HepG2 (cell line): ENCODE measurements around the gene RCOR1. TPM values are rescaled to one million over a fixed set of nuclear protein-coding genes. Genes with fewer than 3 reads are reported as not detected.

Source experiments
- ATAC-seq: fragments of 200-7000 bp; cut with Tn5 transposase; 3 replicates; pipeline ENCODE4 v1.9.1; 2020; ENCODE audit warnings: mild to moderate bottlenecking, moderate library complexity
- BruUV-seq: library from RNA; stranded (reverse); fragments of 400-500 nt; replicated peaks from 2 replicates; lab custom pipeline; 2021; lab: Mats Ljungman, UMichigan
- CTCF ChIA-PET: fragments of 300-600 bp; formaldehyde crosslinking; extraction: SDS; loops from one replicate; lab custom pipeline; 2021; ENCODE audit warnings: low total read pairs, inconsistent platforms, low intra/inter-chr PET ratio; lab: Yijun Ruan, JAX
- POLR2A ChIA-PET: fragments of 350-600 bp; sonication (Branson Sonifier 250); formaldehyde crosslinking; loops from one replicate; lab custom pipeline; 2020; ENCODE audit warnings: antibody characterized with exemption, inconsistent platforms; lab: Yijun Ruan, JAX
- DNase-seq: peaks from one replicate; pipeline ENCODE4 v3.0.0-alpha.2; 2015; ENCODE audit warnings: low spot score
- FAIRE-seq: peaks from 3 replicates; lab custom pipeline; 2011; peaks lifted over from hg19 to GRCh38; lab: Jason Lieb, UNC
- H2AFZ ChIP-seq: one replicate; pipeline ENCODE4 v1.6.1; 2011; ENCODE audit warnings: low read length, inconsistent platforms
- H3K27ac ChIP-seq: fragments of 300-600 bp; 3 replicates; pipeline ENCODE4 v1.8.0; 2011; ENCODE audit warnings: mixed run types, mild to moderate bottlenecking, mixed read lengths, low read length, inconsistent platforms; ENCODE audit not compliant: insufficient read depth; ENCODE audit errors: extremely low read length
- H3K27me3 ChIP-seq, 2 experiments: fragments of 200-600 bp in 1 of 2; 2 replicates in 1 of 2; 3 replicates in 1 of 2; pipeline versions ENCODE4 v1.6.0 to v1.8.0; 2011; ENCODE audit warnings: low read length in 2 of 2, mild to moderate bottlenecking in 2 of 2, moderate library complexity in 2 of 2, inconsistent platforms in 1 of 2; ENCODE audit not compliant: insufficient read depth in 2 of 2, control insufficient read depth in 1 of 2
- H3K36me3 ChIP-seq, 2 experiments: fragments of 200-600 bp in 1 of 2; replicated peaks in 1 of 2; 2 replicates in 1 of 2; 3 replicates in 1 of 2; pipeline versions ENCODE4 v1.5.1 to v1.8.0; 2011; ENCODE audit warnings: low read length in 2 of 2, inconsistent platforms in 1 of 2; ENCODE audit not compliant: insufficient read depth in 2 of 2, control insufficient read depth in 1 of 2
- H3K4me1 ChIP-seq: 2 replicates; pipeline ENCODE4 v1.5.1; 2012; ENCODE audit warnings: low read length, inconsistent platforms; ENCODE audit not compliant: insufficient read depth
- H3K4me2 ChIP-seq: 2 replicates; pipeline ENCODE4 v1.6.0; 2011; ENCODE audit warnings: low read depth, low read length, inconsistent platforms
- H3K4me3 ChIP-seq, 3 experiments: fragments of 200-600 bp in 1 of 3; sonication (generic), shearing (Covaris generic) in 1 of 3; replicated peaks in 1 of 3; 2 replicates each; pipeline ENCODE4 v1.5.1; 2011 to 2016; ENCODE audit warnings: low read length in 3 of 3, inconsistent platforms in 2 of 3, low read depth in 2 of 3, mild to moderate bottlenecking in 2 of 3, control low read depth in 1 of 3, mixed read lengths in 1 of 3; ENCODE audit not compliant: insufficient read depth in 1 of 3
- H3K79me2 ChIP-seq: one replicate; pipeline ENCODE4 v1.6.1; 2011; ENCODE audit warnings: low read length, inconsistent platforms; ENCODE audit not compliant: insufficient read depth
- H3K9ac ChIP-seq: 2 replicates; pipeline ENCODE4 v1.6.0; 2011; ENCODE audit warnings: mild to moderate bottlenecking, low read depth, low read length, inconsistent platforms; ENCODE audit not compliant: insufficient read depth
- H3K9me3 ChIP-seq: 2 replicates; pipeline ENCODE4 v1.5.1; 2012; ENCODE audit warnings: mild to moderate bottlenecking, low read length
- H4K20me1 ChIP-seq: 2 replicates; pipeline ENCODE4 v1.6.0; 2011; ENCODE audit warnings: inconsistent platforms, mild to moderate bottlenecking, low read length, moderate library complexity; ENCODE audit not compliant: insufficient read depth
- ARNTL ChIP-seq: sonication (generic); formaldehyde crosslinking; IDR thresholded peaks from 2 replicates; pipeline ENCODE4 v1.4.0; 2020; ENCODE audit warnings: mild to moderate bottlenecking, missing genetic modification reagents
- ATF7-NPFF ChIP-seq: sonication (generic); formaldehyde crosslinking; IDR thresholded peaks from 2 replicates; pipeline ENCODE4 v1.8.1; 2023; ENCODE audit warnings: mild to moderate bottlenecking, low read depth, missing genetic modification reagents, moderate library complexity
- JUN ChIP-seq: sonication (generic); formaldehyde crosslinking; IDR thresholded peaks from 2 replicates; pipeline ENCODE4 v1.4.0; 2020; ENCODE audit warnings: mild to moderate bottlenecking, missing genetic modification reagents
- MED1 ChIP-seq: sonication (generic); formaldehyde crosslinking; IDR thresholded peaks from 2 replicates; pipeline ENCODE4 v1.4.0; 2020; ENCODE audit warnings: missing genetic modification reagents
- PAX8 ChIP-seq: sonication (generic); formaldehyde crosslinking; IDR thresholded peaks from 2 replicates; pipeline ENCODE4 v1.8.0; 2022; ENCODE audit warnings: mild to moderate bottlenecking, missing genetic modification reagents, borderline replicate concordance
- POLR2G ChIP-seq: fragments of 200-400 bp; formaldehyde crosslinking; IDR thresholded peaks from 2 replicates; pipeline ENCODE4 v1.6.1; 2018; ENCODE audit warnings: mild to moderate bottlenecking, low read depth, low read length, moderate library complexity
- PRMT3 ChIP-seq: sonication (generic); formaldehyde crosslinking; IDR thresholded peaks from 2 replicates; pipeline ENCODE4 v1.8.1; 2022; ENCODE audit warnings: low read depth, mild to moderate bottlenecking, moderate library complexity, missing genetic modification reagents, borderline replicate concordance
- REPIN1 ChIP-seq: sonication (generic); formaldehyde crosslinking; IDR thresholded peaks from 2 replicates; pipeline ENCODE4 v1.8.0; 2022; ENCODE audit warnings: missing genetic modification reagents, low read depth, mild to moderate bottlenecking, borderline replicate concordance
- SALL2 ChIP-seq: sonication (generic); formaldehyde crosslinking; IDR thresholded peaks from 2 replicates; pipeline ENCODE4 v1.8.1; 2023; ENCODE audit warnings: mild to moderate bottlenecking, missing genetic modification reagents, inconsistent platforms
- U2AF1 ChIP-seq: fragments of 200-400 bp; formaldehyde crosslinking; optimal IDR thresholded peaks from 2 replicates; pipeline ENCODE3; 2017; ENCODE audit warnings: mild to moderate bottlenecking, low read depth, low read length
- ZFP90 ChIP-seq: sonication (generic); formaldehyde crosslinking; IDR thresholded peaks from 2 replicates; pipeline ENCODE4 v1.8.0; 2022; ENCODE audit warnings: missing genetic modification reagents, mild to moderate bottlenecking, inconsistent platforms, borderline replicate concordance
- ZMYM4 ChIP-seq: sonication (generic); formaldehyde crosslinking; IDR thresholded peaks from 2 replicates; pipeline ENCODE4 v1.8.1; 2023; ENCODE audit warnings: mild to moderate bottlenecking, missing genetic modification reagents
- ZNF441 ChIP-seq: sonication (generic); formaldehyde crosslinking; IDR thresholded peaks from 2 replicates; pipeline ENCODE4 v1.7.0; 2021; ENCODE audit warnings: missing genetic modification reagents, borderline replicate concordance
- ZNF460 ChIP-seq: sonication (generic); formaldehyde crosslinking; IDR thresholded peaks from 2 replicates; pipeline ENCODE4 v1.5.1; 2020; ENCODE audit warnings: missing genetic modification reagents, mild to moderate bottlenecking, borderline replicate concordance
- ZNF670 ChIP-seq: sonication (generic); formaldehyde crosslinking; IDR thresholded peaks from 2 replicates; pipeline ENCODE4 v1.8.0; 2022; ENCODE audit warnings: mild to moderate bottlenecking, missing genetic modification reagents, borderline replicate concordance
- ZNF816 ChIP-seq: sonication (generic); formaldehyde crosslinking; IDR thresholded peaks from 2 replicates; pipeline ENCODE4 v1.8.0; 2022; ENCODE audit warnings: missing genetic modification reagents, mild to moderate bottlenecking, borderline replicate concordance
- WGBS: methylation state at CpG from one replicate; pipeline ENCODE4 v1.1.6; 2017; ENCODE audit warnings: low lambda C conversion rate; 5-methylcytosine and 5-hydroxymethylcytosine counted together
- in situ Hi-C: cut with HindIII; loops from 2 replicates; pipeline ENCODE4 v1.10.0; 2017; ENCODE audit warnings: low pct_unique_long_range_greater_than_20kb; ENCODE audit not compliant: extremely low pct_ligation_motif_present
- intact Hi-C: fragments of 100-400 bp; cut with micrococcal nuclease; formaldehyde crosslinking; loops from one replicate; pipeline ENCODE4 v1.10.0; 2022; ENCODE audit not compliant: unreplicated experiment
- polyA plus RNA-seq, 8 experiments: library from polyadenylated mRNA; depleted of rRNA in 3 of 8; stranded (reverse) in 7 of 8; unstranded in 1 of 8; fragments of >200 nt; fragmentation: Illumina TruSeq in 4 of 8; extraction: Trizol in 4 of 8; gene quantifications; 2 replicates each; pipeline versions ENCODE4 v1.2.1 to v1.2.3, GENCODE V29; 2011 to 2016; ENCODE audit warnings: low read depth in 4 of 8, missing spikeins in 1 of 8, mixed read lengths in 1 of 8; ENCODE audit not compliant: insufficient read depth in 1 of 8
- total RNA-seq, 5 experiments: library from RNA; depleted of rRNA; stranded (reverse); fragments of >200 nt; fragmentation: Illumina TruSeq; extraction: Trizol; gene quantifications; 2 replicates each; pipeline ENCODE4 v1.2.3, GENCODE V29; 2016; ENCODE audit warnings: low read depth in 1 of 5
- TF ChIP-seq, protein P1 (sequence below): sonication (generic); formaldehyde crosslinking; IDR thresholded peaks from 2 replicates; pipeline ENCODE4 v1.8.1; 2023; ENCODE audit warnings: mild to moderate bottlenecking, moderate library complexity, missing genetic modification reagents
- TF ChIP-seq, protein P2 (sequence below): sonication (generic); formaldehyde crosslinking; IDR thresholded peaks from 2 replicates; pipeline ENCODE4 v1.4.0; 2020; ENCODE audit warnings: mild to moderate bottlenecking, missing genetic modification reagents

RCOR1 gene
- total and polyA plus RNA-seq, 2 of the 13 experiments (the other 11 are each of a cell fraction or from before 2014, with no cell fraction given): 10.2 to 11.1 TPM

DNA sequence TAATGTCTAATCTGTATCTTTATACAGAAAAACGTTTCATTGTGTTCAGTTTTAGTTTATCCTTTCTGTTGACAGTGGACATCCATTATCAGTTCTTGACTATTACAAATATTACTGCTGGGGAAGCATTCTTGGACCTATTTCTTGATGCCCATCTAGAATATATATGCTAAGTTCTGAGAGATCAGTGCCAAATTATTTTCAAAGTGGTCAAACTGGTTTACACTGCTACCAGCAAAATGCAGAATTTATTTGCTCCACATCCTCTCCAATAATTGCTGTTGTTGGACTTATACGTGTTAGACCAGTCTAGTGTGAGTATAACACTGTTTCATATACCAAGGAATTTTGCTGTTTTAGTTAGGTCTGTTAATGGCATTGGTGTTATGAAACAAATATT, 99.3 kb downstream of the RCOR1 start:
- CTCF ChIA-PET: no interaction called here

More for the DNA sequence above, 99.3 kb downstream of the RCOR1 start:
- Histone ChIP-seq H3K79me2 (peaks cover 65% of the 10 kb centered on the region), H3K27ac (no peak overlapping the region), H3K27me3 (no peaks in the 10 kb centered on the region), H4K20me1 (peaks cover 24% of the 10 kb centered on the region; the same call in 1 of the 2 replicates), H3K9ac (no peak overlapping the region), H3K36me3 (no peaks in the 10 kb centered on the region; a peak in 1 of 5 replicates), H3K9me3 (no peaks in the 10 kb centered on the region), H2AFZ (no peak overlapping the region), H3K4me1 (peaks cover 78% of the 10 kb centered on the region), H3K4me3 (no peak overlapping the region), H3K4me2 (no peak overlapping the region)
- POLR2A ChIA-PET: no interaction called here
- WGBS: 67% methylated on average over 2 of the region's 2 CpGs
- BruUV-seq: no TSS peak
- FAIRE-seq: no peak
- ATAC-seq: no peak
- DNase-seq: no peak
- no peak for TF ChIP-seq SALL2 (CRISPR knock-in tag)
- TF ChIP-seq ATF7-NPFF (CRISPR knock-in tag): no peak
- TF ChIP-seq, protein P1, sequence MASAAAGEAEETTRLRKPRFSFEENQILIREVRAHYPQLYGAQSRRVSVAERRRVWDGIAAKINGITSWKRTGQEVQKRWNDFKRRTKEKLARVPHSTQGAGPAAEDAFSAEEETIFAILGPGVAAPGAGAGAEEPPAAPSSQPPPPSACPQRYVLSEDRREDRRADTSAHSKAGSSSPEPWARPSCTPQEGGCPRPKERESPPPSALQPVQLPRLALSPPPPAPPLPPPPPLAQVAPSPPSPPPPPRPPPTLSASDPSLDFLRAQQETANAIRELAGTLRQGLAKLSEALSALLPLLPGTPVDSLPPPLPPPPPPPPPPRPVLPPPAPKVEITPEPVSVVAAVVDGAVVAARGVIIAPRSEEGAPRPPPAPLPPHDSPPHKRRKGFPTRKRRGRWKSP (CRISPR knock-in tag): no peak
- TF ChIP-seq ZNF670: no peak
- TF ChIP-seq U2AF1: no peak
- no peak for TF ChIP-seq REPIN1 (CRISPR knock-in tag)
- TF ChIP-seq ZFP90 (CRISPR knock-in tag): no peak
- no peak for TF ChIP-seq PAX8 (CRISPR knock-in tag)
- no peak for TF ChIP-seq ARNTL (CRISPR knock-in tag)
- TF ChIP-seq POLR2G: no peak
- no peak for TF ChIP-seq ZNF460 (CRISPR knock-in tag)
- no peak for TF ChIP-seq MED1 (CRISPR knock-in tag)
- TF ChIP-seq ZNF816 (CRISPR knock-in tag): no peak
- TF ChIP-seq JUN (CRISPR knock-in tag): no peak
- no peak for TF ChIP-seq ZNF441 (CRISPR knock-in tag)
- TF ChIP-seq PRMT3 (CRISPR knock-in tag): no peak
- TF ChIP-seq, protein P2, sequence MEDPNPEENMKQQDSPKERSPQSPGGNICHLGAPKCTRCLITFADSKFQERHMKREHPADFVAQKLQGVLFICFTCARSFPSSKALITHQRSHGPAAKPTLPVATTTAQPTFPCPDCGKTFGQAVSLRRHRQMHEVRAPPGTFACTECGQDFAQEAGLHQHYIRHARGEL (CRISPR knock-in tag): no peak
- TF ChIP-seq ZMYM4: no peak
- intact Hi-C loops (loop anchor here (5.0 kb wide), 1 partner anchor 231 kb away; the partner anchor contains the start of gene AMN), in situ Hi-C loops (loop anchor here (10.0 kb wide), 1 partner anchor 223 kb away; no protein-coding TSS in a partner anchor)
